GM19239 (cell line): Measurements from ENCODE around the gene PLEKHJ1.

ENCODE experiments used
- DNase-seq: peaks from one replicate; pipeline ENCODE4 v3.0.0; 2011; ENCODE audit warnings: low spot score; ENCODE audit not compliant: insufficient read length
- FAIRE-seq: peaks from 2 replicates; lab custom pipeline; 2011; peaks lifted over from hg19 to GRCh38; lab: Jason Lieb, UNC

PLEKHJ1 gene

DNA sequence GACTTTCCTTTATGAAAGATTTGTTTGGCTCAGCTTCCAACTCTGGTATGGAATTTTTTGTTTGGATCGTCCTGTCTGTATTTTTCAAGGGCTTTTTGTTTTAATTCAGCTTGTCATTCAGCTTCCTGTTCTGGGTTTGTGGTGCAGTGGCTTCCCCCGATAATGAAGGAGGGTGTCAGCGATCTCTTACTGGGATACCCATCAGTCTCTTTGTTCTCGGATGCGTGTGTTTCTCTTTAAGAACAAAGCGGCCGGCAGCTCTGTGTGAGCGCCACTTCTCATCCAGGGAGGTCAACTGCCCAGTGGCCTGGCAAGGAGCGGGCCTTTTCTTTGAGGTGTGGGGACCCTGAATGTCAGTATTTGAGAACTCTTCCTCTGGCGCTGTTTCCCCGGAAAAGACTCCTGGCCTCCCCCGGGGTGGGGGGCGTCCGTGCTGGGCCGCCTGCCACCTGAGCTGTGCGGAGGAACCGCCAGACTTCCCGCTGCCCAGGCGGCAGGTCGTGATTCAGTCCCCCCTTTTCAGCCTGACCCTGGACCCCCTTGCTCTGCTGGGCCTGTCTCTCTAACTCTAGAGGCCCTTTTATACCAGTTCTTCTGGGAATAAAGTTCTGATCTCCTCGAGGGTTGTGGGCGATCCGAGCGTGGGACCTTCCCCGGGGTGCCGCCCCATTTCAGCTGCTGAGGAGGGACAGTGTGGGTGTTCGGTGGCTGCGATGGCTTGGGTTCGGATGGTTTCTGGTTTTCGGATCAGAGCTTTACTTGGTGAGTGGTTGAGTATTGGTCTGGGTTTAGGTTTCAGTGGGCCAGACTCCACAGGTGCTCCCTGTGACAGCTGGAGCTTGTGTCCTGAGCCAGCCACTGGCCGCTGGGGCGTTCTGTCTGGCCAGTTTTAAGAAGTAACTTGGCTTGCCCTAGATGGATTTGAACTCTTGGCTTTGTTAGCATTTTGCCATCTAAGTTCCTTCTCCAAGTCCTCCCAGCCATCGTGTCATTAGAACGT is 3.9 kb upstream of the PLEKHJ1 start:
- DNase-seq = no peak
- peak; percentile 4 for FAIRE-seq

DNA sequence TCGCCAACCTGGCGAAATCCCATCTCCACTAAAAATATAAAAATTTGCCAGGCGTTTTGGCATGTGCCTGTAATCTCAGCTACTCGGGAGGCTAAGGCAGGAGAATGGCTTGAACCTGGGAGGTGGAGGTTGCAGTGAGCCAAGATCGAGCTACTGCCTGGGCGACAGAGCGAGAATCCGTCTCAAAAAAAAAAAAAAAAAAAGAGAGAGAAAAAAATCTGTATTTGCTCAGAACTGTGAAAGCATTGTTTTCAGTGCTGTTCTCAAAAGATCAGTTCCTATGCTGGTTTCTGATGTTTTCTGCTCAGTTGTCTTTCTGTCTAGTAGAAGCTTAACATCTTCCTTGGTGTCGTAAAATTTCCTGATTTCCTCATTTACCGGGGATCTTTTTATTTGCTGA is 3.0 kb upstream of the PLEKHJ1 start:
- FAIRE-seq = no peak

DNA sequence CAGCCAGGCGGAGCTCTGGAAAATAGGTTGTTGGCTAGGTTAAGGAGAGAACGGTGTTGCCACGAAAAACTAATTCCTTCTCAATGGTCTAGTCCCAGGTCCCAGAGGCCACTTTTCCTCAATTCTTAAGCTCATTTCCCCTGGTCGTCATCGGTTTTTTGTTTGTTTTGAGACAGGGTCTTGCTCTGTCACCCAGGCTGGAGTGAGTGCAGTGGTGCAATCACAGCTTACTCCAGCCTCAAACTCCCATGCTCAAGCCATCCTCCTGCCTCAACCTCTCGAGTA is 1.7 kb upstream of the PLEKHJ1 start:
- FAIRE-seq (no peak), DNase-seq (no peak)

More for the DNA sequence above, 3.0 kb upstream of the PLEKHJ1 start:
- no peak for DNase-seq

DNA sequence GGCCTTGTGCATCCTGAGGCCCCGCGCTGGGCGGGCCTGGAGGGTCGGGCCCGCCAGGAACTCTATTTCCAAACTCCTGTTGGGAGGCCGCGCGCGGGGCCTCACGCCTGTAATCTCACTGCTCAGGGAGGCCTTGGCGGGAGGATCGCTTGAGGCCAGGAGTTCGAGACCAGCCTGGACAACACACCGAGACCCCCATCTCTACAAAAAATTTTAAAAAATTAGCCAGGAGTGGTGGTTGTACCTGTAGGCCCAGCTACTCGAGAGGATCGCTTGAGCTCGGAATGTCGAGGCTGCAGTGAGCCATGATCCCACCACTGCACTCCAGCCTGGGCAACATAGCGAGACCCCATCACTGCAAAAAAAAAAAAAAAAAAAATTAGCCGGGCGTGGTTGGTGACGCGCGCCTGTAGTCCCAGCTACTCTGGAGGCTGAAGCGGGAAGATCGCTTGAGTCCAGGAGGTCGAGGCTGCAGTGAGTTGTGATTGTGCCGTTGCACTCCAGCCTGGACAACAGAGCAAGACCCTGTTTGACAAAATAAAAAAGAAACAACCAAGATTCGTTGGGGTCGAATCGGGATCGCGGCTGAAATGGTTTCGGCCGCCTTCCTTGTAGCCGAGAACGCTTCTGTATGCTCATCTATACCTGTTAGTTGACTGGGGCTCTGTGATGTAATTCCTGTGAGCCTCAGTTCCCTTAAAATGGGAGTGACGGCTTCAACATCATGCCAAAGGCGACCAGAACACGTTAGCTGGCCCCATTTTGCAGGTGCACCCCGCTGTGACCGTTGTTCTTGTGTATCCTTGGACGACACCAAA is 1.1 kb upstream of the PLEKHJ1 start:
- no peak for FAIRE-seq
- DNase-seq = no peak

DNA sequence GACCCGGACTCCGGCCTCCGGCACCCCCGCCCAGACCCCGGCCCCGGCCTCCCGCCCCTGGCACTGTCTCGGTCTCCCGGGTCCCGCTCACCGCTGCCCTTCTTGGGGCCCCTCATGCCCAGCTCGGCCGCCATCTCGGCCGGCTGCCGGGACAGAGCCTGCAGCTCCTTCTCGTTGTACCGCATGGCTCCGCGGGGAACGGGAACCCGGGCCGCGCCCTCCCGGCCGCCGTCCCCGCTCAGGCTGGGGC is 140 bp downstream of the PLEKHJ1 start:
- FAIRE-seq = no peak
- DNase-seq = no peak

DNA sequence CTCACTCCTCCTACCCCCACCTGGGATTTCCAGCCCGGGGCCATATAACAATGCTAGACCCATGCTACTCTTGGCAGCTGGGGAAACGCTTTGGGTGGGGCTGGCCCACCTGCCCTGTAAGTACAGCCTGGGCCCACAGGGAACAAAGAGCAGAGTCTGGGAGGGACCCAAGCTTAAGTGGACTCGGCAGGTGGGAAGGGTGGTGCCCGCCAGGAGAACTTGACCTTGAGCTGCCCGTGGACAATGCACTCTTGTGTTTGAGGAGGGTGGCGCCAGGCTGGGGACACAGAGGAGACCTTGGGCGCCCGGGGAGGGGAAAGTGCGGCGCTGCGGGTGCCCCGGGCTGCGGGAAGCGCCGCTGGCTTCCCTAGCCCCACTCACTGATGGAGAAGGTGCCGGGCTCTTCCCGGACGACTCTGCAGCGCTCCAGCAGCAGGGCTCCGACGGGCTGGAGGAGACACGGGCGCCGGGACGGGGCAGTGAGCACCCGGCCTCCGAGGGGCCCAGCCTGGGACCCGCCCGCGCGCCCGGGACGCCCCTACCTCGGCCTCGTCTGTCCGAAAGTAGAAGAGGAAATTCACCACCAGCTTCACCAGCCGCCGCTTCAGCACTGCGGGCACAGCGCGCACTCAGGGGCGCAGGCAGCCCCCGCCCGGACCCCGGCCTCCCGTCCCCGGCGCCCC is 607 bp downstream of the PLEKHJ1 start:
- FAIRE-seq = peak; percentile 47
- no peak for DNase-seq

DNA sequence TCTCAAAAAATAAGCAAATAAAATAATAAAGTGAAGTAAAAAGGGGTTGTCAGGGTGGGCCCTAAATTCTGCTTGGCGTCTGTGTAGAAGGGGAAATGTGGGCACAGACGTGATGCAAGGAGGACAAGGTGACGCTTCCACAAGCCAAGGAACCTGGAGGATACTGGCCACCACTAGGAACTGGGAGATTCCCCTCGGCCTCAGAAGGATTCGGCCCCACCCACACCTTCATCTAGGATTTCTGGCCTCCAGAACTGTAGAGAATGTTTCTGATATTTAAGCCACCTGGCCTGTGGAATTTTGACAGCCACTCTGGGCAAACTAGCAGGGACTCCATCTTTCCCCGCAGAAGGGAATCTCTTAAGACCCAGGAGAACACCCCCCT is 1.1 kb downstream of the PLEKHJ1 start:
- no peak for FAIRE-seq
- no peak for DNase-seq

DNA sequence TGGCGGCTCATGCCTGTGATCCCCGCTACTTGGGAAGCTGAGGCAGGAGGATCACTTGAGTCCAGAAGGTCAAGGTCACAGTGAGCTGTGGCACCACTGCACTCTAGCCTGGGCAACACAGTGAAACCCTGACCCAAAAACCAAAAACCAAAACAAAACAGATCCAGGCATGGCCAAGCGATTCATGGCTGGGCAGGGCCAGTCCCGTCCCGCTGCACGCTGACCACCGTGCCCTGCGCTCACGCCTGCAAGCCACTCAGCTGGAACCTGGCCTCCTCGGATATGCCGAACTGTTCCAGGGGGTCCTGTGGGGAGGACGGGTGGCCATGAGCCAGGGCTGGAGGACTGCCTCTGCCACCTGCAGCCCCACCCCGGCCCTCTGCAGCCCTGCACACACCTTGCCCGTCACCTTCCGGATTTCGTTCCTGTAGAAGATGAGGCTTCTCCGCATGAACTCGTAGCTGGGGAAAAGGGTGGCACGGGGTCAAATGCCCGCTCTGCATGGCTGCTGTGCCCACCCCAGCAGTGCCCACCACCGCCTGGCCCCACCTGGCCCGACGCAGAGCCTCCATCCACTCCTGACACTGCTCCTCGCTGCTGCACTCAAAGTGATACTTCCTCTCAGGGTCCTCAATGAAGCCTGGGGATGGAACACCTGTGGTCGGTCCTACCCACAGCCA is 2.4 kb downstream of the PLEKHJ1 start:
- FAIRE-seq = no peak
- DNase-seq = no peak

DNA sequence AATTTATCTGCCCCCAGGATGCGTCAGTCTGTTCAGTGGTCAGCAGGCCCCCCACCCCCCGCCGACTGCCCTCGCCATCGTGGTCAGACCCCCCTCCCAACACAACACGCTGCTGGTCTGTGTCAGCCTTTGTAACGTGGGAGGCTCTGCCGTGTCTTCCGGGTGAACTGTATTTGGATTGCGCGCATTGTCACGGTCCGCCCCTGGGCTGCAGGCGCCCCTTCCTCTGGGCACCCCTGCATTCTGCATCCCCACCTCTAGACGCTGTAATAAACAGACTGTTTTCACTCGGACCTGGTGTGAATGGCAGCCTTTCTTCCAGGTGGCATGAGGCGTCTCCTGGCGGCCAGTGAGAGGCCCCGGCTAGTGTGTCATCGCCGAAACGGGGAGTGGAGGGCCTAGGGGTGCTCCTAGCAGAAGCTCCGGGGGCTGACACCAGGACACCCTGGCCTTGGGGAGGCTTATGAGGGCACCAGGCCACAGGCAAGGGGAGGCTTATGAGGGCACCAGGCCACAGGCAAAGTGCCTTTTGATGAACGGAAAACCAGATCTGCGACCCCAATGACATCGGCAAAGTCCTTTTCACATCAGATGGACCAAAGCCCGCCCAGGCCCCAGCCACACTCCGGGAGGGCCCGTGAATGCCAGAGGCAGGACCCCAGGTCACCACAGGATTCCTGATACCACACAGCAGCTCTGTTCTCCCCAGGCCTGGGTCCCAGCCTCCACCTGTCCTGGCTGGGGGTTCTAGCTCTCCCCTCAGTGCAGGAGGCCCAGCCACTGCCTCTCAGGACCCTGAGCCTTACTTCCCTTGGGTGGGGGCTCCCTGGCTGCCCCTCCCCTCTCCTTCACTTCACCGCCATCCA is 3.6 kb downstream of the PLEKHJ1 start:
- no peak for DNase-seq
- FAIRE-seq = no peak

DNA sequence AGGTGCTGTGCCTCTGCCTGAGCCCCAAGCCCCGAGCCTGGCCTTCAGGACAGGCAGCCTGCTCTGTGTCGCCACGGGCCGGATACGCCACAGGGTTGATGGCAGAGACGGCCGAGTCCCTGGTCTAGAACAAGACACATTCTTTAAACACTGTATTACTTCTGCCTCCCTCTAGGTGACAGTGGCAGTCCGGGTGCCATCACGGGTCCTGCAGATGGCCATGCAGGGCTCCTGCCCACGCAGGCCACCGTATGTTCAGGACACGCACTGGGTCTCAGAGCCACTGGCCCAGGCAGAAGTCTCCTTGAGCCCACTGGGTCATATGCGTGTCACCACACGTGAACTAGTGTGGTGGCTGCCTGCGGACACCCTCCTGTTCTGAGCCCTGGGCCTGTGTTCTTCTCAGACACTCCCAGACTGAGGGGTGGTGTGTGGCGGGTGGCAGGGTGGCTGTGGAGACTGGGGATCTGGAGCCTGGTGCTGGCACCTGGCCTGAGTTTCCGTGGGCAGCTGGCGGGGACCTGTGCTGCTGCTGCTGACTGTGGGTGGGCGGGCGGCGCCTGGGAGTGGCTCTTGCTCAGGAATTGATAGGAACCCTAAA is 4.4 kb downstream of the PLEKHJ1 start:
- DNase-seq (no peak), FAIRE-seq (no peak)

DNA sequence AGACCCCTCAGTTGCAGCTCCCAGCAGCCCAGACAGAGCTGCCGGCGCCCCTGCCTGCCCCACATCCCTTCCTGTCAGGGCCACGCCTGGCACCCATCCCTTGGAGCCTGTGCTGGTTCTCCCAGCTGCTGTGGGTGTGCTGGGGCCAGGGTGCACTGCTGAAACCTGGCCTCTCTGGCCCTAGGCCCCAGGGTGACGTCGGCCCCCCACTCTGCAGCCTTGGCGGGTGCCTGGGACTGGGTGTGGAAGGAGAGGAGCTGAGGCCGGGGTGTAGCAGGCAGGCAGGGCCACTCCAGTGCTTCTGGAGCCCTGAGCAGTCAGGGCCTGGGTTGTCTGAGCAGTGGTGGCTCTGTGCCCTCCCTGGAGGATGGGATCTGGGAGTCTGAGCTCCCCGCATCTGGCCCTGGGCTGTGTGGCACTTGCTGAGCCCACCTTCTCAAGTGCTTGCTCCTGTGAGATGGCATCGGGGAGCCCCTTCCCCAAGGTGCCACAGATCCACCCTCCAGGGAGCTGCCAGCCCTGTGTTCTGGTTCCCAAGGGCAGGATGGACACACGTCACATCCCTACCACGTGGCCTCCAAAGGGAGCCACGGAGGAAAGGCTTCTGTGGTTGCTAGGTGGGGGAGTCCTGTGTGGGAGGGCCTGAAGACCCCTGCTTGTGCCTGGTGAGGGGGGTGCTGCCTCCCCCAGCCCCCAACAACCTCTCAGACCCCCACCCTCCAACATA is 5.2 kb downstream of the PLEKHJ1 start:
- no peak for FAIRE-seq

DNA sequence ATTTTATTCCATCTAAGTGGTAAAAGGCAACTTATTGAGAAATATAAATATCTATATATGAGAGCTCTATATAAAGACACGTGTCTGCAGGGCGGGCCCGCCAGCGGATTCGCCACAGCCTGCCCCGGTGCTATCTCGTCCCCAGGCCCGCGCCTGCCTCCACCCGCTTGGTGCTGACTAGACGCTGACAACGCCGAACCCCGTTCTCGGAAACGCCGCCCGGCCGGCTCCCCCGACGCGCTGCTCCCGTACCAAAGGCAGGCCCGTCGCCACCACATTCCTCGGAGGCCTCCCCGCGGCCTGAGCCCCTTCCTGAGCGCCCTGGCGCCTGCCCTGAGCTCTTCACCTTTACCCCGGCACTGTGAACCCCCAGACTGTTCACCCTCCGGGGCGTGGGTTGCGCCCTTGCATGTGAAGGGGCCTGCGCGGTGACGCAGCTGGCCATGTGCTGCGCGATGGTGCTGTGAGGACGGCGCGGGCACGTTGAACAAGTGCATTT is 6.0 kb downstream of the PLEKHJ1 start:
- DNase-seq (no peak), FAIRE-seq (no peak)

More for the DNA sequence above, 5.2 kb downstream of the PLEKHJ1 start:
- DNase-seq = no peak

DNA sequence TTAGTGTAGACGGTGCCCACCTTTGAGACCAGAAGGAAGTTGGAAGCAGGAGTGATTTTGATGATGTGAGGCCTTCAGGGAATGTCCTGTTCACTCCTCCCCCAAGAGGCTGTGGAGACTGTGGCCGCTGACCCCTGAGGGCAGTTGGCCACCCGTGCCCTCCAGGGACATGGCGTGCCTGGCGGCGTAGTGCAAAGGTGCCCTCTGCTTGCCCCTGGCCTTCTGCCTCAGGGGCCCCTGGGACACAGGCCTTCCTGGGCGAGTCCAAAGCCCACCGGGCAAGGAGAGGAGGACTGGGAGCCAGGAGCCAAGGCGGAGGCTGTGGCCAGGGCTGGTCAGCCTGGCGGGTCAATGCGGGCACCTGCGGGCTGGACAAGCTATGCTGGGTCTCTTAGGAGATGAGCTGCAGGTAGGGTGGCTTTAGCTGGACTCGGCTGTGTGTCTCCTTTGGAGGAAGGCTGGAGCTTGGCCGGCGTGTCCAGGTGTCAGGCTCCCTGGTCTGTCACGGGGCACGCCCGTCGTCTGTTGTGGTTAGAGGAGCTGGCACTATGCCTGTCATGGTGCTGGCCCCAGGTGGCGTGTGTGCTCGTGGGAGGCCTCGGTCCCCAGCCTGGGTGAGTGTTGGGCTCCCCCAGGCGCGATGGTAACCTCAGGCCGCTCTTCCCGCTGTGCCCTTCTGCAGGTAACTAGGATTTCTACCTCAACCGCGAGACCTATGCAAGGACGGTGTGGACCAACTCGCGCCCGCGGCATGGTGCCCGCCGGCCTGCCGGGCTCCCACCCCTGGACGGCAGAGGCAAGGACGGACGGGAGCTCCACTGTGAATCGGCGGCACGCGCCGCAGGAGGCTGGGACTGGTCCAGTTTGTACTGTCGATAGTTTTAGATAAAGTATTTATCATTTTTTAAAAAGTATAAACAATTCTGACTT is 6.8 kb downstream of the PLEKHJ1 start:
- FAIRE-seq (no peak), DNase-seq (no peak)

DNA sequence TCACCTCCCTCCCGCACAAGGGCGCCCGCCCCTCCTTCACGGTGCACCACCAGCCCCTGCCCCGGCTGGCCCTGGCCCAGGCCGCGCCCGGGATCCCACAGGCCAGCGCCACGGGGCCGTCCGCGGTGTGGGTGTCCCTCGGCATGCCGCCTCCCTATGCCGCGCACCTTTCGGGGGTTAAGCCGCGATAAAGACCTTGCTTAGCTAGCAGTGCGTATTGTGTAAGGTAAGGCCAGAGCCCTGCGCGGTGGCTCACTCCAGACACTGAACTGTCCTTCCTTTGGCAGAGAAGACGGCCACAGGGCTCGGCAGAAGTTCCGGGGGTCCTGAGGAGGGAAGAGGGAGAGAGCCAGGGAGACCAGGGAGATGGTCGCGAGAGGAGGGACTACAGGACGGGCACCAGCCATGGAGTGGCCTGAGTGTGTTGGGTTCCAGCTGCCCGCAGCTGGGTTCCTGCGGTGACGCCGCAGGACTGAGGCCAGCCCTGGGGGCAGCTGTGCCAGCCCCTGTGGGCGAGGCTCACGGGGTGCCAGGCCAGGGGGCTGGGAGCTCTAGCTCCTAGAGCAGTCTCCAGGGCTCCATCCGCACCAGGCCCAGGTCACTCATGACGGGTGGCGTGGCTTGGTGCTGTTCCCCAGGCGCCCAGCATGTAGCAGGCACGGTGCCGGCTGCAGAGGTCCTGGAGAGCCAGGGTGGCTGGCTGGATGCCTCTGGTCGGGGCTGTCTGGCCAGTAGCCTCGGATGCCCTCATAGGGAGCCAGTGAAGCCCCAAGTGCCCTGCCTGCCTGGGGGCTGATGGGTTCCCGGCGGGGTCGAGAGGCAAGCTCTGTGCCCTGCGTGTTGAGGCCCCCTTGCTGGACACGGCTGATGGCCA is 7.7 kb downstream of the PLEKHJ1 start:
- FAIRE-seq (no peak), DNase-seq (no peak)

DNA sequence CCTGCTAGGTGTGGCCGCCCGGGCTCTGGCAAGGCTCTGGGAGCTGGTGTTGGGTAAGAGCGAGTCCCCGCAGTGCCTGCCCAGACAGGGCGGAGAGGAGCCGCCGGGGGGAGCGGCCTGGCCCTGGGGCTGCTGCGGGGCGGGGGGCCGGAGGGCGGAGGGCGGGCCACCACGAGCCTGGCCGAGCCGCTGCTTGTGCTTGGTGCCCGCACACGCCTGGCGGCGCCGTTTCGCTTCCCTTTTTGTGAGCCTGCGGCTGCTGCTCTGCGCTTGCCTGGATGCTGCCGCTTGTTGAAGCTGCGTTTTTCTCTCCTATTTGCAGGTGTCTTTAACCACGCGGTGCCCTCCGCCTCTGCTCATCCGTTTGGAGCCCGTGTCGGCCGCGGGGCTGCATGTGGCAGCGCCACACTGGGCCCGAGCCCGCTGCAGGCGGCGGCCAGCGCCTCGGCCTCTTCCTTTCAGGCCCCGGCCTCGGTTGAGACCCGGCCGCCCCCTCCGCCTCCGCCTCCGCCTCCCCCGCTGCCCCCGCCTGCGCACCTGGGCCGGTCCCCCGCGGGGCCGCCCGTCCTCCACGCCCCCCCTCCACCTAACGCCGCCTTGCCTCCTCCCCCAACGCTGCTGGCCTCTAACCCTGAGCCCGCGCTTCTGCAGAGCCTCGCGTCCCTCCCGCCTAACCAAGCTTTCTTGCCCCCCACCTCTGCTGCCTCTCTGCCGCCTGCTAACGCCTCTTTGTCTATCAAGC is 8.5 kb downstream of the PLEKHJ1 start:
- FAIRE-seq (no peak), DNase-seq (peak; percentile 92)

DNA sequence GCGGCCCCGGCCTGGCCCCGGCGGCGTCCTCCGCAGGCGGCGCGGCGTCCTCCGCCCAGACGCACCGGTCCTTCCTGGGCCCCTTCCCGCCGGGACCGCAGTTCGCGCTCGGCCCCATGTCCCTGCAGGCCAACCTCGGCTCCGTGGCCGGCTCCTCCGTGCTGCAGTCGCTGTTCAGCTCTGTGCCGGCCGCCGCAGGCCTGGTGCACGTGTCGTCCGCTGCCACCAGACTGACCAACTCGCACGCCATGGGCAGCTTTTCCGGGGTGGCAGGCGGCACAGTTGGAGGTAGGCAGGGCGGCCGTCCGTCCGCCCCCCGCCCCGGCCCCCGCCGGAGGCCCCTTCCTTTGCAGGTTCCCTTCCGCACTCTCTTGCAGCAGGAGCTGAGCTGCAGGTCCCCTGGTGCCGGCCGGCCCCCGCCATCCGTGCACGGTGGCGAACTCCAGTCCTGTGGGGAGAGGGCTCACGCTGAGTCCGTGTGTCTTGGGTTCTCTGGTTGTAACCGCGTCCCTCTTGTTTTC is 9.2 kb downstream of the PLEKHJ1 start:
- FAIRE-seq = no peak

More for the DNA sequence above, 9.2 kb downstream of the PLEKHJ1 start:
- DNase-seq = no peak
